Prostate gland (tissue), 2 donors: ENCODE results near the gene OVCH2.

ENCODE experiments used
- CTCF ChIP-seq, 4 experiments: fragments of 200-600 bp in 2 of 4; fragments of 450-650 bp in 2 of 4; sonication (generic) in 2 of 4; IDR thresholded peaks; 1 replicate in 3 of 4; 2 replicates in 1 of 4; pipeline ENCODE4 v1.5.1; 2016 to 2019; ENCODE audit warnings: antibody characterized with exemption in 4 of 4, mild to moderate bottlenecking in 2 of 4, moderate library complexity in 2 of 4
- POLR2A ChIP-seq: fragments of 450-650 bp; IDR thresholded peaks from one replicate; pipeline ENCODE4 v1.6.1; 2016; ENCODE audit warnings: antibody characterized with exemption, mild to moderate bottlenecking
- POLR2AphosphoS5 ChIP-seq: sonication (generic); formaldehyde crosslinking; IDR thresholded peaks from one replicate; pipeline ENCODE4 v1.6.1; 2017; ENCODE audit warnings: antibody characterized with exemption

GRCh38 chr11:7673724-7674434, 32.4 kb downstream of the OVCH2 start:
- TF ChIP-seq POLR2AphosphoS5 (no peak), POLR2A (no peak), CTCF (IDR thresholded peaks at IDR 0.05) (no peak)
